ENCODE results near the gene HCK. TPM values are rescaled to one million over a fixed set of nuclear protein-coding genes. Genes with fewer than 3 reads are reported as not detected.
A peak's percentile ranks its signal among the peaks of the same experiment; 100 is the strongest.

The HCK gene
- total RNA-seq, 2 donors from 2014 or later, result 29.0 to 38.1 TPM

DNA sequence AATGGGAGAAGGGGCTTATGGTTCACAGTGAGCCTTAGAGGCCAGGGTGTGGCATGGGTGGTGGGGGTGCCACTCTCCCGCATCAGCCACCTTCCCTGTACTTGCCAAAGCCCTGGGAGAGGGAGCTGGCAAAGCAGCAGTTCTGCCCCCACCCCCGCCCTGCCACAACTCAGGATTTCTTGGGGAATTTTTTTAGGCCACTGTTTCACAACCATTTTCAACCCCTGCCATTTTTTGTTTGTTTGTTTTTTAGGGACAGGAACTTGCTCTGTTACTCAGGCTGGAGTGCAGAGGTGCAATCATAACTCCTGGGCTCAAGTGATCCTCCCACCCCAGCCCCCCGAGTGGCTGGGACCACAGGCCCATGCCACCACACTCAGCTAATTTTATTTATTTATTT lies 35.0 kb downstream of the HCK start:
- Histone ChIP-seq H3K27ac (no peak overlapping the region), H3K4me1 (ENCODE audit: control insufficient read depth in 1 of 2, low read depth in 2 of 2) (no peaks in the 10 kb centered on the region), H3K36me3 (no peaks in the 10 kb centered on the region), H3K4me3 (no peak overlapping the region), H3K27me3 (replicated peaks; ENCODE audit: insufficient read depth) (no peaks in the 10 kb centered on the region), H3K9me3 (no peaks in the 10 kb centered on the region)
- no peak for TF ChIP-seq CTCF (IDR thresholded peaks at IDR 0.05)
- ATAC-seq (ENCODE audit: insufficient number of reproducible peaks, low FRiP score, low read depth) (no peak), DNase-seq (ENCODE audit: low spot score) (no peak)

GRCh38 chr20:32088759-32089158 lies 36.7 kb downstream of the HCK start:
- ATAC-seq (ENCODE audit: insufficient number of reproducible peaks, low FRiP score, low read depth) (no peak), DNase-seq (ENCODE audit: low spot score) (no peak)
- Histone ChIP-seq H3K27ac (no peak overlapping the region), H3K27me3 (replicated peaks; ENCODE audit: insufficient read depth) (no peaks in the 10 kb centered on the region), H3K9me3 (no peaks in the 10 kb centered on the region), H3K36me3 (no peaks in the 10 kb centered on the region), H3K4me1 (ENCODE audit: control insufficient read depth in 1 of 2, low read depth in 2 of 2) (no peaks in the 10 kb centered on the region), H3K4me3 (no peak overlapping the region)
- no peak for TF ChIP-seq CTCF (IDR thresholded peaks at IDR 0.05)

- H3K4me3 ChIP-seq, result no peak overlapping the region
- H3K4me1 ChIP-seq (ENCODE audit: control insufficient read depth in 1 of 2, low read depth in 2 of 2), result no peaks in the 10 kb centered on the region
- no peak for TF ChIP-seq CTCF (IDR thresholded peaks at IDR 0.05)
- H3K27me3 ChIP-seq (replicated peaks; ENCODE audit: insufficient read depth), result no peaks in the 10 kb centered on the region
- no peak overlapping the region for H3K27ac ChIP-seq
- DNase-seq (ENCODE audit: low spot score), result no peak
- no peaks in the 10 kb centered on the region for H3K9me3 ChIP-seq
- no peaks in the 10 kb centered on the region for H3K36me3 ChIP-seq
- ATAC-seq (ENCODE audit: insufficient number of reproducible peaks, low FRiP score, low read depth), result no peak
These were observed 37.8 kb downstream of the HCK start for GRCh38 chr20:32089637-32090362.

DNA sequence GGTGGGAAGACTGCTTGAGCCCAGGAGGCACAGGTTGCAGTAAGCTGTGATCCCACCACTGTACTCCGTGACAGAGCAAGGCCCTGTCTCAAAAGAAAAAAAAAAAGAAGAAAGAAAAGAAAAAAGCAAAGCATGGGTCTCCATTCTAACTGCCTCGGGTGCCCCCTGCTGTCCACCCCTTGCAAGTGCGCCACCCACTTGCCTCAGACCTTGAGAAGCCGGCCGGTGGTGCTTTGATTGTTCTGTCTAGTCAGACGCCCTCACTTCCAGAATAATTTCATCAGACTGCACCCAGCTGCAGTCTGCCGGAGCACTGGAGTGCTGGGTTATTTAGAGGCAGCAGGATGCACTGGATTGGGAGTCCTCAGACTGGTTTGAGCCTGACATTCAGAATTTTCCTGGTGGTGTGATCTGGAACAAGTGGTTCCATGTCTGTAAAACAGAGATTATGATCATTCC lies 39.9 kb downstream of the HCK start:
- H3K27ac ChIP-seq, result no peak overlapping the region
- no peak overlapping the region for H3K4me3 ChIP-seq
- ATAC-seq (ENCODE audit: insufficient number of reproducible peaks, low FRiP score, low read depth) (no peak), DNase-seq (ENCODE audit: low spot score) (peak; percentile 39)
- no peaks in the 10 kb centered on the region for H3K36me3 ChIP-seq
- H3K4me1 ChIP-seq (ENCODE audit: control insufficient read depth in 1 of 2, low read depth in 2 of 2), result no peaks in the 10 kb centered on the region
- no peaks in the 10 kb centered on the region for H3K27me3 ChIP-seq (replicated peaks; ENCODE audit: insufficient read depth)
- H3K9me3 ChIP-seq, result no peaks in the 10 kb centered on the region
- peak; percentile 84 for TF ChIP-seq CTCF (IDR thresholded peaks at IDR 0.05)

GRCh38 chr20:32098786-32099185 lies 46.7 kb downstream of the HCK start:
- no peak for TF ChIP-seq CTCF (IDR thresholded peaks at IDR 0.05)
- Histone ChIP-seq H3K27ac (no peak overlapping the region), H3K4me3 (no peak overlapping the region), H3K9me3 (no peaks in the 10 kb centered on the region), H3K4me1 (ENCODE audit: control insufficient read depth in 1 of 2, low read depth in 2 of 2) (no peaks in the 10 kb centered on the region), H3K36me3 (no peaks in the 10 kb centered on the region), H3K27me3 (replicated peaks; ENCODE audit: insufficient read depth) (no peaks in the 10 kb centered on the region)
- DNase-seq (ENCODE audit: low spot score) (no peak), ATAC-seq (ENCODE audit: insufficient number of reproducible peaks, low FRiP score, low read depth) (no peak)
